Activated T-helper 9 cell treated with anti-CD3 and anti-CD28 coated beads, Interleukin-2, amount 50 U/mL, for 16 hours (primary cell): ENCODE measurements around the gene NDST4.

Source experiments
- DNase-seq: peaks from one replicate; pipeline ENCODE4 v3.0.0-alpha.2; 2020; ENCODE audit warnings: low read depth

NDST4 gene

DNA sequence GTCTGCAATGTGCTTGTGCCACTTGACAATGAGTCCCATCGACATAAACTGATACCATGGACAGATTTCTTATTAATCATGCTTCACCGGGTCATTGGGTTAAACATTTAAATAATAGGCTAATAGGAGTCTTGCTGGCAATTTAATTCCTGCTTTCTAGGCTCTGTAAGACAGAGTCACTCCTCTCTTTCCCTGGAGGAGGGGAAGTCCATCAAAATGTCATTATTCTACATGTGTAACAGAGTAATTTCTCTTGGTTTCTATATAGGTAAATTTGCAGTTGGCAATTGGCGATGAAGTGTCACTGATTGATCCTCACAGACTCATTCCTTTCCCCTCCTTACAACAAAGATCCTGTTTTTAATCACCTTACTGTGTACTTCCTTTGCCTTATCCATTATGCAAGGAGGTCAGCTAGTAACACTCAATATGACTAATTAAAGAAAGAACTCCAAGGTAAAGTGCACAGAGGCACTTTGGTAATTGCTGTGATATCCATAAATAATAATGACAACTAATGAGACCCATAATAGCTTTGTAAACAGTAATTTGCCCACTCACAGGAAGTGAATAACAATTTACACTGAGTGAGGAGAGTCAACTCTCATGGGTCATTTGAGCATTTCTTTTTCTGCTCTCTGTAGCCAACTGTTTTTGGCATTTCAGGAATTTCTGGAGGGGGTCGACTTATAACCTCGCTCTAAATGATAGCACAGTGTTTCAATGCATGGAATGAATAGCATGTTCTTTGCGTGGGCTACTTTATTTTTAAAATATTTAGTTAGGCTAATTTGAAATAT, 330.8 kb downstream of the NDST4 start:
- no peak for DNase-seq

DNA sequence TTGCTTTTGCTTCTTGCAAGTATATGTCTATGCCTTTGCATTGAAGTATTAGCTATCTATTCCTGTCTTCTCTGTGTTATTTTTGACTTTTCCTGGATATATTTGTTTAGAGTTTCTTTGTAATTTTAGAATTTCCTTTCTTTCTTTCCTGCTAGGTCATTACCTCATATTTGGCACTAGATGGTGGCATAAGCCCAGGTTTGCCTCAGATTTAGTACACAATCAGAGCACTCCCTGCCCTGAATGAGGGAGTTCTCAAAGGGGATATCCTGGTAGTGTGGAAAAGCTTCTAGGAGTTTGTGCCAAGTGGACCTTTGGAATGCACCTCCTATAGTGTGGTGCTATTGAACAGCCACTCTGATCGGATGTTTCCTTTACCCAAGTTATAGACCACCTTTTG, 333.2 kb downstream of the NDST4 start:
- no peak for DNase-seq
